Measurements from ENCODE around the gene COQ7. TPM values are rescaled to one million over a fixed set of nuclear protein-coding genes. Genes with fewer than 3 reads are reported as not detected.
A peak's percentile ranks its signal among the peaks of the same experiment; 100 is the strongest.

COQ7 gene
- total RNA-seq, 2 donors from 2014 or later, result 19.6 to 27.3 TPM

- DNase-seq (ENCODE audit: low spot score), result peak; percentile 74
- Histone ChIP-seq H3K9me3 (no peaks in the 10 kb centered on the region), H3K27ac (peak overlapping the region; percentile 87 to 91), H3K36me3 (peaks cover 14% of the 10 kb centered on the region), H3K27me3 (no peaks in the 10 kb centered on the region), H3K4me1 (peaks cover 0 to 60% of the 10 kb centered on the region in 2 donors), H3K4me3 (peak overlapping the region; percentile 50 to 79)
- TF ChIP-seq, protein P1, sequence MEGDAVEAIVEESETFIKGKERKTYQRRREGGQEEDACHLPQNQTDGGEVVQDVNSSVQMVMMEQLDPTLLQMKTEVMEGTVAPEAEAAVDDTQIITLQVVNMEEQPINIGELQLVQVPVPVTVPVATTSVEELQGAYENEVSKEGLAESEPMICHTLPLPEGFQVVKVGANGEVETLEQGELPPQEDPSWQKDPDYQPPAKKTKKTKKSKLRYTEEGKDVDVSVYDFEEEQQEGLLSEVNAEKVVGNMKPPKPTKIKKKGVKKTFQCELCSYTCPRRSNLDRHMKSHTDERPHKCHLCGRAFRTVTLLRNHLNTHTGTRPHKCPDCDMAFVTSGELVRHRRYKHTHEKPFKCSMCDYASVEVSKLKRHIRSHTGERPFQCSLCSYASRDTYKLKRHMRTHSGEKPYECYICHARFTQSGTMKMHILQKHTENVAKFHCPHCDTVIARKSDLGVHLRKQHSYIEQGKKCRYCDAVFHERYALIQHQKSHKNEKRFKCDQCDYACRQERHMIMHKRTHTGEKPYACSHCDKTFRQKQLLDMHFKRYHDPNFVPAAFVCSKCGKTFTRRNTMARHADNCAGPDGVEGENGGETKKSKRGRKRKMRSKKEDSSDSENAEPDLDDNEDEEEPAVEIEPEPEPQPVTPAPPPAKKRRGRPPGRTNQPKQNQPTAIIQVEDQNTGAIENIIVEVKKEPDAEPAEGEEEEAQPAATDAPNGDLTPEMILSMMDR (IDR thresholded peaks at IDR 0.05), result peak in 1 of 2 donors; percentile 11
Measured at GRCh38 chr16:19114359-19115147, 47.1 kb downstream of the COQ7 start.

DNA sequence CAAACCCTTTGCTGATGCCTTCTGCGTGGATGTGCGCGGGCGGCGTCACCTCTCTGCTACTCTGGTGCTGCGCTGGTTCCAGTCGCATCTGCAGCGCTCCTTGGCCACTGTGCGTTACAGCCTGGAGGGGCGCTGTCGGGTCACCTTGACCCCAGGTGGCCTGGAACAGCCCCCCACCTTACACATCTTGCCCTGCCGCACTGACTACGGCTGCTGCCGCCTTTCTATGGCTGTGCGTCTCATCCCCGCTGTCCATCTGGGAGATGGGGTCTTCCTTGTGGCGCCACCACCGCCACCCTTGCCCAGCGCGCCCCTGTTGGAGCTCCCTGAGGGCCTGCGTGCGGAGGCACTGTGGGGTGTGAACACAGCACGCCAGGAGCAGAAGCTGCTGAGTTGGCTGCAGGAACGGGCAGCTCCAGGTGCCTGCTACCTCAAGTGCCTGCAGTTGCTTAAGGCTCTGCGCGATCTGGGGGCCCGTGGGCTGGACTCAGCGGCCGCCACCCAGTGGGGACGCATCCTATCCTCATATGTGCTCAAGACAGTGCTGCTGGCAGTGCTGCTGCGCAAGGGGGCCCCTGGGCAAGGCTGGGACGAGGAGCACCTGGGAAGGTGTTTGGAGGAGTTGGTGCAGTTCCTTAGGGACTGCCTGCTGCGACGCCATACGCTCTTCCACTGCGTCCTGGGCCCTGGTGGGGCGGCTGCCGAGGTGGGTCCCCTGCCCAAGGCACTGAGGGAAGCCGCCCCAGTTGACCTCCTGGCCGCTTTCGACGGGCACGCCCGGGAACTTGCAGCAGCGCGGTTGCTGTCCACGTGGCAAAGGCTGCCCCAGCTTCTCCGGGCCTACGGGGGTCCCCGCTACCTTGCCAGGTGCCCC lies 48.0 kb downstream of the COQ7 start:
- no peaks in the 10 kb centered on the region for H3K27me3 ChIP-seq
- no peak for DNase-seq (ENCODE audit: low spot score)
- H3K27ac ChIP-seq, result peak overlapping the region; percentile 87 to 91
- TF ChIP-seq, protein P1 (IDR thresholded peaks at IDR 0.05), result peak; percentile 15 to 55
- peak overlapping the region; percentile 50 to 79 for H3K4me3 ChIP-seq
- H3K36me3 ChIP-seq, result peaks cover 14% of the 10 kb centered on the region
- H3K4me1 ChIP-seq, result peaks cover 0 to 66% of the 10 kb centered on the region in 2 donors
- no peaks in the 10 kb centered on the region for H3K9me3 ChIP-seq

GRCh38 chr16:19116711-19117449 lies 49.5 kb downstream of the COQ7 start:
- TF ChIP-seq, protein P1 (IDR thresholded peaks at IDR 0.05), result no peak
- Histone ChIP-seq H3K27me3 (no peaks in the 10 kb centered on the region), H3K36me3 (peaks cover 17% of the 10 kb centered on the region), H3K27ac (peak overlapping the region in 1 of 2 donors; percentile 83), H3K9me3 (no peaks in the 10 kb centered on the region), H3K4me1 (peaks cover 0 to 69% of the 10 kb centered on the region in 2 donors), H3K4me3 (no peak overlapping the region)
- no peak for DNase-seq (ENCODE audit: low spot score)

GRCh38 chr16:19118938-19119431 lies 51.6 kb downstream of the COQ7 start:
- Histone ChIP-seq H3K27ac (peak overlapping the region; percentile 78 to 83), H3K36me3 (peaks cover 18% of the 10 kb centered on the region), H3K9me3 (no peaks in the 10 kb centered on the region), H3K27me3 (no peaks in the 10 kb centered on the region), H3K4me3 (peak overlapping the region in 1 of 2 donors; percentile 35), H3K4me1 (peaks cover 0 to 57% of the 10 kb centered on the region in 2 donors)
- peak; percentile 77 for DNase-seq (ENCODE audit: low spot score)
- TF ChIP-seq, protein P1 (IDR thresholded peaks at IDR 0.05), result no peak

DNA sequence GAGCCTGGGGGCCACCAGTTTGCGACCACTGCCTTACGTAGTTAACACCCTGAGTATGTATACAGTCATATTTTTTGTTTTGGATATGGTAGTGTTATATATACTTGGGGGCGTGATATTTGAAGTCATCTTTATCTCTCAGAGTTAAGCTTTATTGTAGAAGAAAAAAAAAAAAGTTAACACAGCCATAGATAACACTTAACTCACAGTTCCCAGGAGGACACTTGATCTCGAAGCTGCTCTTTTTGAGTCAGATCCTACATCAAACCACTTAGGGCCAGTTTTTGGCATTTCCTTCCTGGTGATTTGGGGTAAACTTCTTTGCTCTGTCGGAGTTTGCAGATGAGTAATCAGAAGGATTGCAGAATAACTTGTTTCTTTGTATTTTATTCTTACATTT lies 52.1 kb downstream of the COQ7 start:
- TF ChIP-seq, protein P1 (IDR thresholded peaks at IDR 0.05), result no peak
- peak overlapping the region in 1 of 2 donors; percentile 35 for H3K4me3 ChIP-seq
- DNase-seq (ENCODE audit: low spot score), result no peak
- H3K27ac ChIP-seq, result peak overlapping the region; percentile 78 to 83
- no peaks in the 10 kb centered on the region for H3K9me3 ChIP-seq
- no peaks in the 10 kb centered on the region for H3K27me3 ChIP-seq
- peaks cover 0 to 55% of the 10 kb centered on the region in 2 donors for H3K4me1 ChIP-seq
- H3K36me3 ChIP-seq, result peaks cover 18% of the 10 kb centered on the region
